ENCODE data around the gene CCDC150. TPM values are rescaled to one million over a fixed set of nuclear protein-coding genes. Genes with fewer than 3 reads are reported as not detected.

Gene CCDC150
- total and polyA plus RNA-seq, 10 donors, result 0.54 to 6.8 (median 1.8) TPM

- Histone ChIP-seq H3K27ac (no peak overlapping the region), H3K9me3 (peaks cover 0 to 27% (median 23%) of the 10 kb centered on the region in 8 donors), H3K4me1 (peaks cover 0 to 13% (median 2%) of the 10 kb centered on the region in 6 donors), H3K36me3 (no peaks in the 10 kb centered on the region), H3K4me3 (no peak overlapping the region), H3K27me3 (replicated peaks in 1 of 7) (no peaks in the 10 kb centered on the region)
- intact Hi-C loops (cut with DNase I; ENCODE audit: low total_unique reads), result no loop called here
- no peak for DNase-seq
- 85 to 92% (median 90%) methylated on average over 4 of the region's 4 CpGs for WGBS, 5 donors
- TF ChIP-seq POLR2A (IDR thresholded peaks at IDR 0.05) (no peak), POLR2AphosphoS5 (IDR thresholded peaks at IDR 0.05) (no peak), CTCF (IDR thresholded peaks at IDR 0.05 in 8 of 11, conservative IDR thresholded peaks at IDR 0.05 in 3 of 11) (no peak)
Observed at GRCh38 chr2:196750291-196750923, 110.9 kb downstream of the CCDC150 start.

- DNase-seq, result peak; percentile 75
- no peak overlapping the region for H3K4me3 ChIP-seq
- no peaks in the 10 kb centered on the region for H3K27me3 ChIP-seq (replicated peaks in 1 of 7)
- H3K36me3 ChIP-seq, result no peaks in the 10 kb centered on the region
- intact Hi-C loops (cut with DNase I; ENCODE audit: low total_unique reads), result no loop called here
- H3K9me3 ChIP-seq, result peaks cover 0 to 34% (median 30%) of the 10 kb centered on the region in 8 donors
- peaks cover 0 to 13% (median 2%) of the 10 kb centered on the region in 6 donors for H3K4me1 ChIP-seq
- 48 to 52% (median 50%) methylated on average over 8 of the region's 8 CpGs for WGBS, 5 donors
- TF ChIP-seq POLR2A (IDR thresholded peaks at IDR 0.05) (no peak), POLR2AphosphoS5 (IDR thresholded peaks at IDR 0.05) (no peak), CTCF (IDR thresholded peaks at IDR 0.05 in 8 of 11, conservative IDR thresholded peaks at IDR 0.05 in 3 of 11) (peak; percentile 18 to 84 (median 70))
- no peak overlapping the region for H3K27ac ChIP-seq
Observed at GRCh38 chr2:196750977-196751631, 111.6 kb downstream of the CCDC150 start.

GRCh38 chr2:196758474-196759377 lies 119.2 kb downstream of the CCDC150 start:
- Histone ChIP-seq H3K27ac (no peak overlapping the region), H3K36me3 (peaks cover 0 to 35% (median 10%) of the 10 kb centered on the region in 6 donors), H3K27me3 (replicated peaks in 1 of 7) (no peaks in the 10 kb centered on the region), H3K4me1 (no peaks in the 10 kb centered on the region), H3K4me3 (no peak overlapping the region), H3K9me3 (peaks cover 0 to 44% (median 40%) of the 10 kb centered on the region in 8 donors)
- WGBS, 5 donors, result 87 to 94% (median 90%) methylated on average over 3 of the region's 3 CpGs
- intact Hi-C loops (cut with DNase I; ENCODE audit: low total_unique reads), result no loop called here
- TF ChIP-seq POLR2A (IDR thresholded peaks at IDR 0.05) (no peak), CTCF (IDR thresholded peaks at IDR 0.05 in 8 of 11, conservative IDR thresholded peaks at IDR 0.05 in 3 of 11) (peak in 1 of 11 experiments; percentile 8)
- no peak for DNase-seq
